GM19193 (cell line): ENCODE measurements around the gene UXT.
A peak's percentile ranks its signal among the peaks of the same experiment; 100 is the strongest.

ENCODE experiments used
- POLR2A ChIP-seq: IDR thresholded peaks from 4 replicates; pipeline ENCODE4 v1.6.1; 2011; ENCODE audit not compliant: insufficient read depth, insufficient read length; ENCODE audit errors: extremely low read depth

The UXT gene

GRCh38 chrX:47651043-47651905, 7.7 kb downstream of the UXT start:
- no peak for TF ChIP-seq POLR2A

DNA sequence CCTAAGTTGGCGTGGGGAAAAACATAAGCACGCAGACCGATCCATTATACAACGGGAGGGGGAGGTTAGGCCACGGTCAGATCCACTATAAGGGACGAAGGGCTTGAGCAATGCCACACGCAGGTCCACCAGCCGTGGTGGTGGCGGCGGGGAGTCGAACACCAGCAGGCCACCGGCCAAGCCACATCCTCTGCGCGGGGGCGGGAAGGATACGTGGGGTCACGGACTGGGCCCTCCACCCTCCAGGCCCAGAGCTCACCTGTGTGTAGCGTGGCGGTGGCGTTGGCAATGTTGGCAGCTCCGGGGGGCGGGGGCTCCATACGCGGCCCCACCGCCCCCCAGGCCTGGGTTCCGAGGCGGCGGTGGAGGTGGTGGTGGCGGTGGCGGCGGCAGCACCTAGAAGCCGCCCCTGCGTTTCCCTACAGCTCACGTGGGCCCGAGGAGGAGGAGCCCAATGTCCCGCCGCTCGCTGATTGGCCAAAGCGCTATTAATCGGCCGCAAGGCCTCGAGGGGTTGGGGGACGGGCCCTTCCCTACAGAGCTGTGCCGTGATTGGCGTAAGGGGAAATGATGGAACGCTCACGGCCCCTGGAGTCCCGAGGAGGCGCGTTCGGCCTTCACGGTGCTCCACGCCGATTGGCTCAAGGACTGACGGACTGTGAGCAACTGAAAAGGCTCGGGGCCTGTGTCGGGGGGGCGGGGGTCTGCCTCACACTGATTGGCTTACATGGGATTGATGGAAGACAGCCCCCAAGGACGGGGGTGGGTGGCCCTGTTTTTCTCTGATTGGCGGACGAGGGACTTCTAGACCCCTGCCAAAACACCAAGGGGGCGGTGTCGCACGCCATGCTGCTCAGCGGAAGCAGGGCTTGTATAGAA, 8.6 kb downstream of the UXT start, which contains the start of gene ELK1:
ELK1 (minus strand) TSS at position 400 of the 879 bp plus-strand sequence. CDS start 9,122 bp downstream, outside the sequence.
- TF ChIP-seq POLR2A, result peak; percentile 63

- no peak for TF ChIP-seq POLR2A
Measured at GRCh38 chrX:47649781-47650163, 9.2 kb downstream of the UXT start.

GRCh38 chrX:47649271-47649670, 9.7 kb downstream of the UXT start:
- no peak for TF ChIP-seq POLR2A

GRCh38 chrX:47648376-47648775, 10.6 kb downstream of the UXT start:
- TF ChIP-seq POLR2A, result no peak

GRCh38 chrX:47646636-47647035, 12.3 kb downstream of the UXT start:
- TF ChIP-seq POLR2A, result no peak

DNA sequence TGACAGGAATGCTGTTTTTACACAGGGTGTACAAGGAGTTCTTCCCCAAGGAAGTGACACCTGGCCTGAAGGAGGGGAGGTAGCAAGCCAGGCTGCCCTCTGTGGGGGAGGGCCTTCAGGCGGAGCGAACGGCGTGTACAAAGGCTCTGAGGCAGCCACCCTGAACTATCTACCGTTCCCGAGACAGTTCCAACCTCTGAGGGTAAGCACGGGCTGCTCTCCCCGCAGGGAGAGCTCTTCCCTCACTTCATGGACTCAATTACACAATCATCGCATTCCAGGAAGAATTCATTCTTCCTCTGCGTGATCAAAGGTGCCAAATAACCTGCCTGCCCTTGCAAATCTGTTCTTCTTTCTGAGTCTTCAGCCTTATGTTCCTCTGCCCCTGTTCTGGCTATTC, 13.4 kb downstream of the UXT start:
- no peak for TF ChIP-seq POLR2A

DNA sequence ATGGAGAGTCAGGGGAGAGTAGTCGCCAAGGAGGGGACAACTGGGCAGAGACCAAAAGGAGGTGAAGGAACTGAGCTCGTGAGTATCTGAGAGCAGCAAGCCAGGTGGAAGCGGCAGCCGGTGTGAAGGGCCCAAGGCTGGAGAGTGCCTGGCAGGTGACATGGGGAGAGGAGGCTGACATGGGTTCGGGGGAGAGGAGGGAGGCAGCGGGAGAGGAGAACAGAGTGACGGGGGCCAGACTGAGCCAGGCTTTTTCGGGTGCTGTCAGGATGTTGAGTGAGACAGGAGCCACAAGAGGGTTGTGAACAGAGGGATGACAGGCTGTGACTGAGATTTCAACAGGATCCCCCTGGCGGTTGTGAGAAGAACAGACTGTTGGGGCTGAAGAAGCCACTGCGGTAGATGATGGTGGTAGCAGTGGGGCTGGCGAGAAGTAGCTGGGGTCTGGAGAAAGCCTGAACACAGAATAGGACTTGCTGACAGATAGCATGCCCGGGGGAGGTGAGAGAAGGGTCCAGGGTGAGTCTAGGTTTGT, 14.4 kb downstream of the UXT start:
- no peak for TF ChIP-seq POLR2A

GRCh38 chrX:47643926-47644325, 15.1 kb downstream of the UXT start:
- no peak for TF ChIP-seq POLR2A

GRCh38 chrX:47638816-47639215, 20.2 kb downstream of the UXT start:
- no peak for TF ChIP-seq POLR2A

DNA sequence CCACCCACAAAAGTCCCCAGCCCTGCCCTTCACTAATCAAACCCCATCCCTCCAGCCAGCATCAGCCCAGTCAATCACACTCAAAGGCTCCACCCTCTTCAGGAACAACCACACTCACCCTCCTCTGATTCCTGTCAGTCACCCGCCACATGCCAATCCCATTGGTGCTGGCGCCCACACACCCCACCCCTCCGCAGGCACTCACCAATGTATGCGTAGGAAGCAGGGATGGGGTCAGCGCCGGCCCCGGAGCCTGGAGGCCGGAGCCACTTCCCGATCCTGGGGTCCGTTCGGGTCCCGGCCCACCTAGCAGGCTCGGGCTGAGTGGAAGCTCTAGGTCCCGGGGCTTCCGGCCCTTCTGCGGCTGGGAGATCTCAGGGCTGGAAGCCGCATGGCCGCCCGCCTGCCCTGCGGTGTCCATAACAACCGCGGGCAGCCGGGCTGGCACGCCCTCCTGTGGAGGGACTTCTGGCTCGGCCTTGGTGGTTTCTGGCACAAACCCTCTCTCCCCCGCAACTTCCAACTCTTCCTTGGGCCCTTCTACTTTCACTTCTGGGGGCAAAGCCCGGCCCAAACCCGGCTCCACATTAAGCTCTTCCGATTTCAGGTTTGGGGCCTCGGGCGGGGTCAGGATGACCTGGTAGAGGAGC, 21.3 kb downstream of the UXT start:
- TF ChIP-seq POLR2A, result no peak

DNA sequence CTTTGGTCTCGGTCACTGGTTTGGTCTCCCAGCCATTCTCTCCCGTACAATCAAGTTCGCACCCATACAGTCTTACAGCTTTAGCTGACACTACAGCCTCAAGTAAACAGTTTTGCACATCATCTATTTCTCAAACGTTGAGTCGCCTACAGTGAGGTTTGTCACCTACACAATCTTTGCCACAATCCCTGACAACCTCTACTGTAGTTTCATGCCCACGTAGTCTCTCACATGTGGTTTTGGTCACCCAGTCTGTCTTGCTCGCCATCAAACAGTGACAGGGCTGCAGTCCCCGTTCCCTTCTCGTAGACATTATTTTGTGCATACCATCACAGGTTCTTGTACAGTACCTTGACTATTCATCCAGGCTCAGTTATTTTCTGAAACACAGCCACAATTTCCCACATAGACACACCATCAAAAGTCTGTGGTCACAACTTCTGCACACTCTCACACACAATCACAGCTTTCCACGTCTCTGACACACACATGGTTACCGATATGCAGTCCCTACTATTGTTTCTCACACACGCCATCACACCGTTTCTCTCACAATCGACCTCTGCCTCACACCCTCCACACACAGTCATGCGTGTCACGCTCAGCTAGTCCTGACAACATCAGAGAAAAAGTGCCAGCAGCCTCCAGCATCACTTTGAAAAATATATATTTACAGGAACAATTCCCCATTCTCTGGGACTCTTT, 24.0 kb downstream of the UXT start:
- no peak for TF ChIP-seq POLR2A

GRCh38 chrX:47633689-47634590, 25.0 kb downstream of the UXT start:
- no peak for TF ChIP-seq POLR2A
